Activated CD4-positive, alpha-beta T cell treated with anti-CD3 and anti-CD28 coated beads for 4 hours (primary cell): ENCODE results near the gene RAD51C.
A peak's percentile ranks its signal among the peaks of the same experiment; 100 is the strongest.
"Not testable (repeated sequence)": the region's sequence is repeated elsewhere in the genome, so short reads cannot be mapped to it uniquely, and the experiment has no call there.

Source experiments
- DNase-seq, 2 donors: peaks; one replicate each; pipeline ENCODE4 v3.0.0-alpha.2; 2020

Gene RAD51C

GRCh38 chr17:58692239-58693055 is at the start of gene RAD51C:
RAD51C (plus strand) TSS chr17:58692602; CDS start chr17:58692644, 42 bp downstream.
- DNase-seq = peak; percentile 83 to 85

GRCh38 chr17:58643147-58643546 is 49.3 kb upstream of the RAD51C start:
- DNase-seq = no peak

- DNase-seq = no peak
Observed at GRCh38 chr17:58648236-58648635, 44.2 kb upstream of the RAD51C start.

GRCh38 chr17:58657962-58658803 is 34.2 kb upstream of the RAD51C start:
- DNase-seq = not testable (repeated sequence)

- peak; percentile 66 to 80 for DNase-seq
Observed at GRCh38 chr17:58658804-58659713, 33.3 kb upstream of the RAD51C start.

- DNase-seq = not testable (repeated sequence)
Observed at GRCh38 chr17:58659714-58660084, 32.7 kb upstream of the RAD51C start.

- DNase-seq = no peak
Observed at GRCh38 chr17:58660621-58661020, 31.8 kb upstream of the RAD51C start.

- DNase-seq = no peak
Observed at GRCh38 chr17:58661499-58661898, 30.9 kb upstream of the RAD51C start.

GRCh38 chr17:58664302-58664701 is 28.1 kb upstream of the RAD51C start:
- DNase-seq = no peak

- no peak for DNase-seq
Observed at GRCh38 chr17:58665946-58666857, 26.2 kb upstream of the RAD51C start.

- peak; percentile 11 to 17 for DNase-seq
Observed at GRCh38 chr17:58666858-58667267, 25.5 kb upstream of the RAD51C start.

- no peak for DNase-seq
Observed at GRCh38 chr17:58667934-58668597, 24.3 kb upstream of the RAD51C start.

- no peak for DNase-seq
Observed at GRCh38 chr17:58668598-58668935, 23.8 kb upstream of the RAD51C start.

- DNase-seq = no peak
Observed at GRCh38 chr17:58669853-58670252, 22.5 kb upstream of the RAD51C start.

GRCh38 chr17:58671969-58672368 is 20.4 kb upstream of the RAD51C start:
- DNase-seq = no peak

- DNase-seq = no peak
Observed at GRCh38 chr17:58677194-58677880, 15.1 kb upstream of the RAD51C start.

- DNase-seq = not testable (repeated sequence)
Observed at GRCh38 chr17:58678287-58678686, 14.1 kb upstream of the RAD51C start.

- no peak for DNase-seq
Observed at GRCh38 chr17:58679263-58680037, 13.0 kb upstream of the RAD51C start.

- DNase-seq = no peak
Observed at GRCh38 chr17:58680038-58680369, 12.4 kb upstream of the RAD51C start.

GRCh38 chr17:58684003-58684402 is 8.4 kb upstream of the RAD51C start:
- DNase-seq = no peak
